HepG2 (cell line): Measurements from ENCODE around the gene ARHGAP9. TPM values are rescaled to one million over a fixed set of nuclear protein-coding genes. Genes with fewer than 3 reads are reported as not detected.

Experiments
- ATAC-seq: fragments of 200-7000 bp; cut with Tn5 transposase; 3 replicates; pipeline ENCODE4 v1.9.1; 2020; ENCODE audit warnings: mild to moderate bottlenecking, moderate library complexity
- BruUV-seq: library from RNA; stranded (reverse); fragments of 400-500 nt; replicated peaks from 2 replicates; lab custom pipeline; 2021; lab: Mats Ljungman, UMichigan
- CTCF ChIA-PET: fragments of 300-600 bp; formaldehyde crosslinking; extraction: SDS; loops from one replicate; lab custom pipeline; 2021; ENCODE audit warnings: low total read pairs, inconsistent platforms, low intra/inter-chr PET ratio; lab: Yijun Ruan, JAX
- POLR2A ChIA-PET: fragments of 350-600 bp; sonication (Branson Sonifier 250); formaldehyde crosslinking; loops from one replicate; lab custom pipeline; 2020; ENCODE audit warnings: antibody characterized with exemption, inconsistent platforms; lab: Yijun Ruan, JAX
- DNase-seq: peaks from one replicate; pipeline ENCODE4 v3.0.0-alpha.2; 2015; ENCODE audit warnings: low spot score
- FAIRE-seq: peaks from 3 replicates; lab custom pipeline; 2011; peaks lifted over from hg19 to GRCh38; lab: Jason Lieb, UNC
- H2AFZ ChIP-seq: one replicate; pipeline ENCODE4 v1.6.1; 2011; ENCODE audit warnings: low read length, inconsistent platforms
- H3K27ac ChIP-seq: fragments of 300-600 bp; 3 replicates; pipeline ENCODE4 v1.8.0; 2011; ENCODE audit warnings: mixed run types, mild to moderate bottlenecking, mixed read lengths, low read length, inconsistent platforms; ENCODE audit not compliant: insufficient read depth; ENCODE audit errors: extremely low read length
- H3K27me3 ChIP-seq, 2 experiments: fragments of 200-600 bp in 1 of 2; 2 replicates in 1 of 2; 3 replicates in 1 of 2; pipeline versions ENCODE4 v1.6.0 to v1.8.0; 2011; ENCODE audit warnings: low read length in 2 of 2, mild to moderate bottlenecking in 2 of 2, moderate library complexity in 2 of 2, inconsistent platforms in 1 of 2; ENCODE audit not compliant: insufficient read depth in 2 of 2, control insufficient read depth in 1 of 2
- H3K36me3 ChIP-seq, 2 experiments: fragments of 200-600 bp in 1 of 2; replicated peaks in 1 of 2; 2 replicates in 1 of 2; 3 replicates in 1 of 2; pipeline versions ENCODE4 v1.5.1 to v1.8.0; 2011; ENCODE audit warnings: low read length in 2 of 2, inconsistent platforms in 1 of 2; ENCODE audit not compliant: insufficient read depth in 2 of 2, control insufficient read depth in 1 of 2
- H3K4me1 ChIP-seq: 2 replicates; pipeline ENCODE4 v1.5.1; 2012; ENCODE audit warnings: low read length, inconsistent platforms; ENCODE audit not compliant: insufficient read depth
- H3K4me2 ChIP-seq: 2 replicates; pipeline ENCODE4 v1.6.0; 2011; ENCODE audit warnings: low read depth, low read length, inconsistent platforms
- H3K4me3 ChIP-seq, 3 experiments: fragments of 200-600 bp in 1 of 3; sonication (generic), shearing (Covaris generic) in 1 of 3; replicated peaks in 1 of 3; 2 replicates each; pipeline ENCODE4 v1.5.1; 2011 to 2016; ENCODE audit warnings: low read length in 3 of 3, inconsistent platforms in 2 of 3, low read depth in 2 of 3, mild to moderate bottlenecking in 2 of 3, control low read depth in 1 of 3, mixed read lengths in 1 of 3; ENCODE audit not compliant: insufficient read depth in 1 of 3
- H3K79me2 ChIP-seq: one replicate; pipeline ENCODE4 v1.6.1; 2011; ENCODE audit warnings: low read length, inconsistent platforms; ENCODE audit not compliant: insufficient read depth
- H3K9ac ChIP-seq: 2 replicates; pipeline ENCODE4 v1.6.0; 2011; ENCODE audit warnings: mild to moderate bottlenecking, low read depth, low read length, inconsistent platforms; ENCODE audit not compliant: insufficient read depth
- H3K9me3 ChIP-seq: 2 replicates; pipeline ENCODE4 v1.5.1; 2012; ENCODE audit warnings: mild to moderate bottlenecking, low read length
- H4K20me1 ChIP-seq: 2 replicates; pipeline ENCODE4 v1.6.0; 2011; ENCODE audit warnings: inconsistent platforms, mild to moderate bottlenecking, low read length, moderate library complexity; ENCODE audit not compliant: insufficient read depth
- HHEX ChIP-seq: IDR thresholded peaks from 2 replicates; pipeline ENCODE4 v1.6.1; 2016; ENCODE audit warnings: control low read depth
- JARID2 ChIP-seq: sonication (generic); formaldehyde crosslinking; IDR thresholded peaks from 2 replicates; pipeline ENCODE4 v1.8.1; 2023; ENCODE audit warnings: missing genetic modification reagents, inconsistent platforms; ENCODE audit not compliant: insufficient replicate concordance
- POLR2AphosphoS2 ChIP-seq: IDR thresholded peaks from 2 replicates; pipeline ENCODE4 v1.6.1; 2011; ENCODE audit warnings: low read depth, low read length, improper control_type of control experiment
- RCOR2 ChIP-seq: IDR thresholded peaks from 2 replicates; pipeline ENCODE4 v1.6.1; 2016; ENCODE audit warnings: missing biosample characterization, missing genetic modification reagents
- RFX3 ChIP-seq: IDR thresholded peaks from 2 replicates; pipeline ENCODE4 v1.6.1; 2016; ENCODE audit warnings: missing biosample characterization, missing genetic modification reagents
- TAF15 ChIP-seq: fragments of 200-400 bp; formaldehyde crosslinking; IDR thresholded peaks from one replicate; pipeline ENCODE4 v1.6.1; 2018; ENCODE audit warnings: mild to moderate bottlenecking, low read depth, low read length; ENCODE audit not compliant: poor library complexity, severe bottlenecking
- TARDBP ChIP-seq: sonication (generic); formaldehyde crosslinking; IDR thresholded peaks from 2 replicates; pipeline ENCODE4 v1.8.0; 2022; ENCODE audit warnings: mild to moderate bottlenecking, missing genetic modification reagents
- TCF12 ChIP-seq, 2 experiments: fragments of 450-650 bp in 1 of 2; sonication (generic) in 1 of 2; formaldehyde crosslinking in 1 of 2; IDR thresholded peaks; 2 replicates each; pipeline versions ENCODE4 v1.6.1 to v1.8.0; 2017 to 2022; ENCODE audit warnings: antibody characterized with exemption in 1 of 2, mild to moderate bottlenecking in 1 of 2, missing genetic modification reagents in 1 of 2, moderate library complexity in 1 of 2
- TGIF2 ChIP-seq: IDR thresholded peaks from 2 replicates; pipeline ENCODE4 v1.6.1; 2016; ENCODE audit warnings: control low read depth, missing compliant biosample characterization
- ZBTB21 ChIP-seq: sonication (generic); formaldehyde crosslinking; IDR thresholded peaks from 2 replicates; pipeline ENCODE4 v1.4.0; 2020; ENCODE audit warnings: missing genetic modification reagents
- ZC3H4 ChIP-seq: sonication (generic); formaldehyde crosslinking; IDR thresholded peaks from 2 replicates; pipeline ENCODE4 v1.4.0; 2020; ENCODE audit warnings: missing genetic modification reagents, borderline replicate concordance
- ZNF501 ChIP-seq: sonication (generic); formaldehyde crosslinking; IDR thresholded peaks from 2 replicates; pipeline ENCODE4 v1.5.1; 2020; ENCODE audit warnings: mild to moderate bottlenecking, moderate library complexity, missing genetic modification reagents
- ZNF598 ChIP-seq: sonication (generic); formaldehyde crosslinking; IDR thresholded peaks from 2 replicates; pipeline ENCODE4 v1.5.1; 2020; ENCODE audit warnings: mild to moderate bottlenecking, missing genetic modification reagents, borderline replicate concordance
- ZNF609 ChIP-seq: sonication (generic); formaldehyde crosslinking; IDR thresholded peaks from 2 replicates; pipeline ENCODE4 v1.4.0; 2020; ENCODE audit warnings: mild to moderate bottlenecking, missing genetic modification reagents, borderline replicate concordance
- WGBS: methylation state at CpG from one replicate; pipeline ENCODE4 v1.1.6; 2017; ENCODE audit warnings: low lambda C conversion rate; 5-methylcytosine and 5-hydroxymethylcytosine counted together
- in situ Hi-C: cut with HindIII; loops from 2 replicates; pipeline ENCODE4 v1.10.0; 2017; ENCODE audit warnings: low pct_unique_long_range_greater_than_20kb; ENCODE audit not compliant: extremely low pct_ligation_motif_present
- intact Hi-C: fragments of 100-400 bp; cut with micrococcal nuclease; formaldehyde crosslinking; loops from one replicate; pipeline ENCODE4 v1.10.0; 2022; ENCODE audit not compliant: unreplicated experiment
- polyA plus RNA-seq, 8 experiments: library from polyadenylated mRNA; depleted of rRNA in 3 of 8; stranded (reverse) in 7 of 8; unstranded in 1 of 8; fragments of >200 nt; fragmentation: Illumina TruSeq in 4 of 8; extraction: Trizol in 4 of 8; gene quantifications; 2 replicates each; pipeline versions ENCODE4 v1.2.1 to v1.2.3, GENCODE V29; 2011 to 2016; ENCODE audit warnings: low read depth in 4 of 8, missing spikeins in 1 of 8, mixed read lengths in 1 of 8; ENCODE audit not compliant: insufficient read depth in 1 of 8
- total RNA-seq, 5 experiments: library from RNA; depleted of rRNA; stranded (reverse); fragments of >200 nt; fragmentation: Illumina TruSeq; extraction: Trizol; gene quantifications; 2 replicates each; pipeline ENCODE4 v1.2.3, GENCODE V29; 2016; ENCODE audit warnings: low read depth in 1 of 5

ARHGAP9 gene
- total and polyA plus RNA-seq, 2 of the 13 experiments (the other 11 are each of a cell fraction or from before 2014, with no cell fraction given): 0.18 to 1.2 TPM

GRCh38 chr12:57444744-57445143, 34.9 kb downstream of the ARHGAP9 start:
- Histone ChIP-seq H3K27ac (no peak overlapping the region), H3K36me3 (no peaks in the 10 kb centered on the region), H3K9me3 (no peaks in the 10 kb centered on the region), H4K20me1 (no peaks in the 10 kb centered on the region), H3K27me3 (no peaks in the 10 kb centered on the region), H3K4me1 (peaks cover 3% of the 10 kb centered on the region), H3K4me3 (no peak overlapping the region), H3K79me2 (no peaks in the 10 kb centered on the region), H2AFZ (no peak overlapping the region), H3K9ac (no peak overlapping the region), H3K4me2 (no peak overlapping the region)
- POLR2A ChIA-PET: interaction anchor here (1.1 kb wide), 1 partner anchor 10 kb away, joined by 3 read pairs; the partner anchor contains the start of gene INHBC
- 93% methylated on average over 5 of the region's 5 CpGs for WGBS
- DNase-seq (no peak), ATAC-seq (no peak), FAIRE-seq (no peak)
- CTCF ChIA-PET: no interaction called here
- intact Hi-C loops (no loop called here), in situ Hi-C loops (no loop called here)
- no TSS peak for BruUV-seq
- TF ChIP-seq RFX3 (no peak), ZNF609 (CRISPR knock-in tag) (no peak), TAF15 (no peak), POLR2AphosphoS2 (no peak), TARDBP (CRISPR knock-in tag) (no peak), JARID2 (CRISPR knock-in tag) (no peak), ZBTB21 (CRISPR knock-in tag) (no peak), ZNF598 (CRISPR knock-in tag) (no peak), TCF12 (IDR thresholded peaks at IDR 0.05) (no peak), TCF12 (CRISPR knock-in tag; IDR thresholded peaks at IDR 0.05) (no peak), TGIF2 (CRISPR knock-in tag) (no peak), HHEX (CRISPR knock-in tag) (no peak), RCOR2 (CRISPR knock-in tag) (no peak), ZNF501 (CRISPR knock-in tag) (no peak), ZC3H4 (CRISPR knock-in tag) (no peak)
